GM21737 (cell line): ENCODE results near the gene NDUFS8.
"Not testable (repeated sequence)": the region's sequence is repeated elsewhere in the genome, so short reads cannot be mapped to it uniquely, and the experiment has no call there.

Experiments
- ATAC-seq: cut with Tn5 transposase; IDR thresholded peaks from one replicate; pipeline ENCODE4 v1.9.1; 2021; ENCODE audit warnings: mild to moderate bottlenecking, moderate library complexity; ENCODE audit not compliant: unreplicated experiment

NDUFS8 gene

DNA sequence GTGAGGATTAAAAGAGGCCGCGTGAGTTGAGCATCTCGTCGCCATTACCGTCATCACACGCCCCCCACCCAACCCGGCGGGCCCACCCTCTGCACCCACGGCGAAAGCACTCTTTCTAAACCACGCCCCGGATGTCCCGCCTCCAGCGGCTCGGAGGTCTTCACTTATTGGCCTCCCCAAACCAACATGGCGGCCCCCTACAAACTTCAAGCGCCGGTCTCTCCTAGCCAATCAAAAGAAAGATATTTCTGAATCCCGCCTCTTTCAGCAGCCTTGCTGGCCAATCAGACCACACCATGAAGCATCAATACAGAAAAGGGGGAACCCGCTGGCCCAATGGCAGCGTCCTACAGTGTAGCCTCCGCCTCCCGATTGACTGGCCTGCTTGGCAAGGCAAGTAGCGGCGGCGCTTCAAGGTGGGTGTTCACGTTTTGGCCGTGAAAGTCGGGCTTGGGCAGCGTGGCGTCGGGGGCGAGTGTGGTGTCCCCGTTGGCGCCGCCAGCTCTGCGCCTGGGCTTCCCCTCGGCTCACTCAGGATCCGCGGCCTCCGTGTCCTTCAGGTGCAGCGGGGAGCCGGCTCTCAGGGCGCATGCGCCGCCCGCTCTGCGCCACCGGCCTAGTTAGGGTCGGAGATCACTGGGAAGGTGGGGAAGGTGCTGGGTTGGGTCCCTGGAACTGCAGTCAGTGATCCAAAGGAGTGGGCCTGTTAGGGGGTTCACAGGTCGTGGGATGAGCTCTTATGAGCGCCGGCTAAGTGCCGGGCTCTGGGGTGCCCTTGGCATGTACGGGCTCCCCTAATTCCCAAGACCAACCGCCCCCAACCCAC is at the start of gene NDUFS8:
Gene NDUFS8, plus strand, starts transcription at position 364 of the 826 bp plus-strand sequence. CDS start 1,471 bp downstream, outside the sequence.
- ATAC-seq = peak; percentile 85

DNA sequence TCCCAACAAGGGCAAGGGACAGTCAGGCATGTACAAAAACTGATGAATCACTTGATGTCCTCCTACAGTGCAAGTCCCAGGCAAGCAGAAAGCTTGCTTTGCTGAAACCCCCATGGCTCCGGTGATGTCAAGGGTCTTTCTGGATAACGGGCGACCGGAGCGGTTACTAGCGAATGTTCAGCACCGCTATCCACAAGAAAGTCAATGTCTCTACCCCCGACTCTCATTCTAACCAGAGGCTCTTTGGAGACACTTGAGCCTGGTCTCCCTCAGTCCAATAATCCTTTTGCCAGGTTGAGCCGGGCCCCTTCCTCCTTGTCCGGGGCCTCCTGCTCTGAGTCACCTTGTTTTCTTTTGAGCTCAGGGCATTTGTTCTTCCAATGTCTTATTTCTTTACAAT is 49.3 kb upstream of the NDUFS8 start:
- ATAC-seq = not testable (repeated sequence)

- not testable (repeated sequence) for ATAC-seq
Measured at GRCh38 chr11:67982255-67982857, 48.1 kb upstream of the NDUFS8 start.

- no peak for ATAC-seq
Measured at GRCh38 chr11:67983951-67984350, 46.5 kb upstream of the NDUFS8 start.

DNA sequence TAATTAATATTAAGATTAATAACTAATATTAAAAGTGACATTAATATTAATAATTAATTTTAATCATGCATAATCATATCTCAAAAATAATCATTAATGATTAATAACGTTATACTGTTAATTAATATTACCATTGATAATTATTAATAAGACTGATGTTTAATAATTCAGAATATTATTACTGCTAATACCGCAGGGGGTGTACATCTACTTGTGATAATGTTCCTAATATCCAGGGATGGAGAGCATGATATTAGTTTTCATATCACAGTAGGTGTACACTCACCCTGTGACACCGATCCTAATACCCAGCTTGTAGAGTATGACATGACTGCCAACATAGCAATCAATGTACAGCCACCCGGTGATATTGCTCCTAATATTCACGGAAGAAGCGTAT is 45.2 kb upstream of the NDUFS8 start:
- not testable (repeated sequence) for ATAC-seq

- not testable (repeated sequence) for ATAC-seq
Measured at GRCh38 chr11:67990546-67991346, 39.7 kb upstream of the NDUFS8 start.

- not testable (repeated sequence) for ATAC-seq
Measured at GRCh38 chr11:67991347-67992121, 38.9 kb upstream of the NDUFS8 start.

DNA sequence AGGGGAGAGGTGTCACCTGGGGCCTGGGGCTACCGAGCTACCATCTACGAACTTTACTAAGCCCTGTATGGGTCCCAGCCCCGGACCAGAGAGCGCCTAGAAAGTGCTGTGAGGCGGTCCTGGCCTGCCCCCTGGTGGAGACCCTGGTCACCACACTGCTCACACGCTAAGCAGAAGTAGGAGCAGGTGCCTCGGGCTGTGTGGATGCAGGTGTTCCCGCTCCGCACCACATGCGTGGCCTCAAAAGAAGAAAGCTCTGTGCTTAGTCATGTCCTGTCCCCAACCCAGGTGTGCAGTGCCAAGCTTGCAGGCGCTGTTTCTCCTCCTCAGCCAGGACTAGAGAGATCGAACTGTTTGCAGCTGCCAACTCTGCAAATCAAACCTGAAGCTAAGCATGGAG is 36.7 kb upstream of the NDUFS8 start:
- ATAC-seq = not testable (repeated sequence)

DNA sequence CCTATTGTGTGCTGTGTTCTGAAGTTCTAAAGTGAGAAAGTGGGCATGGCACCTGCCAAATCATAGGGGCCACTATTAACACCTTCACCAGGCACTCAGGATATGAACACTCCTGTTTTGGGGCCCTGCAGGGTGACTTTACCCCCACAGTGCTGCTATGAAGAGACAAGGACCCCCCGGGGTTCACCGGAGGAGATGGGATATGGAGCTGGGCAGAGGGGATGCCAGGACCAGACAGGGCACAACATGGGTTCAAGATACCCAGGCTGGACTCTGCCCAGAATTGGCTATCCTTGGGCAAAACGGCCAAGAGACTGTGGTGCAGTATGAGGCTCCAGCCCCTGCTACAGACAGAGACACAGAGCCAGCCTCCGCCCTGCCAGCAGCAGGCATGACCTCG is 36.1 kb upstream of the NDUFS8 start:
- ATAC-seq = not testable (repeated sequence)

DNA sequence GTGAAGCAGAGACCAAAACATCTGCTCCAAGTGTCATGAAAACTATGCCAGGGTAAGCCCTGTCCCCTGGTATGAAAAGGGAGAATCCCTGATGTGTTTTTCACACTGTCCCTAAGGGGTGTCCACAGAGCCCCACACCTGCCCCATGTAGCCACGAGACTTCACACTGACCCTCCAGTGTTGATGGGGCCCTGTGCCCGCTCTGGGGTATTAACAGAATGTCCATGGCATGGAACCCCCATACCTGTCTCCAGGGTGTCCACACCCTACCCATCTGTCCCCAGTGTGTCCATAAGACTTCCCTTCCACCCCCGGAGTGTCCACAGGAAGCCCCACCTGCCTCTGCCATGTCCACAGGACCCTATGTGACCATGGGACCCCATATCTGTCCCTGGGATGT is 35.4 kb upstream of the NDUFS8 start:
- ATAC-seq = not testable (repeated sequence)

DNA sequence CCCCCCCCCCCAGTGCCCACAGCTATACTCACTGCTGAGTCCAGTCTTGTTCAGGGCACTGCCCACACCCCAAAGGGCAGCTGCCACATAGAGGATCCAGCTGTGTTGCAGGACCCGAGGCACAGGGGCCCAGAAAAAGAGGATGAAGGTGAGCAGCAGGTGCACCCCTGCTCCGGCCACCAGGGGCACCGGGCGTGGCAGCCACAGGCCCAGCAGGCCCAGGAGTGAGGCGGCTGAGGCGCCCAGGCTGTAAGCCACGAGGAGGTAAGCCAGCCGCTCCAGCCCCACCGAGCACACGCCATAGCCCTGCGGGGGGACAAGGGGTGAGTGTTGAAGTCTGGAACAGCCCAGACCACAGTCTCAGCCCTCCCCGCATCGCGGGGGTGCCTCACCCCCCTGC is 34.9 kb upstream of the NDUFS8 start:
- ATAC-seq = not testable (repeated sequence)

DNA sequence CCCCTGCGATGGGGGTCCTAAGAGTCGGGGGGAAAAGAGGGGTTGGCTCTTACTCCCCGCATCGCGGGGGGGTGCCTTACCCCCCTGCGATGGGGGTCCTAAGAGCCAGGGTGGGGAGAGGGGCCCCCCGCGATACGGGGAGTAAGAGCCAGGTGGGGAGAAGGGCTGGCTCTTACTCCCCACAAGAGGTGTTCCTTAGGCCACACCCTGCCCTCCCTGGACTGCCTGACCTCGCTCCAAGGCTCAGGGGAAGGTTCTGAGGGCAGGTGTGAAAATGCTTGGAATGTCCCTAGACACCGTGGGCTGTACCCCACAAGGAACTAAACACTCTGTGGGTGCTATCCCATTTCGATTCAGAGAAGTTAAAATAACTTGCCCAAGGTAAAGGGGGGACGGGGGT is 34.4 kb upstream of the NDUFS8 start:
- ATAC-seq = no peak

DNA sequence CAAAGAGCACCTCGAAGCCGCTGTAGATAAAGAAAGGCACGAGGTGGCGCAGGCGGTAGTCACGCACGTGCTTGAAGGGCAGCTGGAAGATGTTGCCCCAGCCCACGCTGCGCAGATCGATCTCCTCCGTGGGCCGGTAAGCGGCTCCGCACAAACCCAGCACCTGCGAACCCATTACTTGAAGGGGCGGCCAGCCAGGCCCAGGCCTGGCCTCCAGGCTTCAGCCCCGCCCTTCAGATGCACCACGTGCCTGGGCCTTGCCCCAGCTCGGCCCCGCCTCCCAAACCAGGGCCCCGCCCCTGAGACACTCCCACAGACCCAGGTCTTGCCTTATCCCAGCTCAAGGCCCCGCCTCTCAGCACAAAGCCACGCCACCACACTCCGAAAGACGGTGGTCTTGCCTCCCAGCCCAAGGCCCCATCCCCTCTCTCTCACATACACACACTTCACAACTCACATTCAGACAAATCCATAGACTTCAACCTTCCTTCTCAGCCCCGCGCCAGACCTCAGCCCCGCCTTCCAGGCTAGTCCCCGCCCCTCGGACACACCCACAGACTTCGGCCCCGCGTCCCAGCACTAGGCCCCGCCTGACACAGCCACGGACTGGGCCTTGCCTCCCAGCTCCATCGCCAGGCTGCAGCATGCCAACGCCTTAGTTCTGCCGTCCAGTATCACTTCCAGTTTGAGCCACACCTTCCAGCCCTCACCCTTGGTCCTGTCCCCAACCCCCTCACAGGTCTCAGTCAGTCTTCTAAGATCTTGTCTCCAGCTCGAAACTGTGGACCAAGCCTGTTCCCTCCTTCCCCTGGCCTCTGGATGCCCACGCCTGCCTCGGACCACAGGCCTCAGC is 33.6 kb upstream of the NDUFS8 start:
- no peak for ATAC-seq

GRCh38 chr11:67997475-67997921 is 33.0 kb upstream of the NDUFS8 start:
- ATAC-seq = no peak

DNA sequence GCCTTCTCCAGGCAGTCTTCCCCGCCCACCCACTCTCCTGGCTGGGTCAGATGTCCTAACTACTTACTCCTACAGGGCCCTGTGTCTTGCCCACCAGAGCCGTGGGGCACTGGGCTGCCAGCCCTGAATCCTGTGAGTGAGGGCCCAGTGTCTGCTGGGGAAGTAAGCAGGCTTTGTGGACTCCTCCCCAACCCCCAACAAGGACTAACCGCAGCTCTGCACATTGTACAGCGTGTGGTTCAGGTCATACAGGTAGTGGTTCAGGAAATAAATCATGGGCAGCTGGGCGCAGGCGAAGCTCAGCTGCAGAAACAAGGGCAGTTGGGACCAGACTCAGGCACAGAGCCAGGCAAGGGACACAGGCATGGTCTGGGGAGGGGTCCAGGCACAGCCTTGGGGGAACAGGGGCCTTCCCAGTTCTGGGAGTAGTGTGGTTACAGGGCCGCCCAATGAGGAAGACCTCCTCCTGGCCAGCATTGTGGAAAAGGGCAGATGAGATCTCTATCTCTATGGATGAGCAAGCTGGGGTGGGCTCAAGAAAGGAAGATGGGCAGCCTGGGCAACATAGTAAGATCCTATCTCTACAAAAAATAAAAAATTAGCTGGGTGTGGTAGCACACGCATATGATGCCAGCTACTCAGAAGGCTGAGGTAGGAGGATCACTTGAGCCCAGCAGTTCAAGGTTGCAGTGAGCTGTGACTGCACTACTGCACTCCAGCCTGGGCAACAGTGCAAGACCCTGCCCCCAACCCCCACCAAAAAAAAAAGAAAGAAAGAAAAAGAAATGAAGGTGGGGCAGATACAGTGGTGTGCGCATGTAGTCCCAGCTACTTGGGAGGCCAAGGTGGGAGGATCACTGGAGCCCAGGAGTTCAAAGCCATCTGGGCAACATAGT is 32.1 kb upstream of the NDUFS8 start:
- ATAC-seq = no peak

DNA sequence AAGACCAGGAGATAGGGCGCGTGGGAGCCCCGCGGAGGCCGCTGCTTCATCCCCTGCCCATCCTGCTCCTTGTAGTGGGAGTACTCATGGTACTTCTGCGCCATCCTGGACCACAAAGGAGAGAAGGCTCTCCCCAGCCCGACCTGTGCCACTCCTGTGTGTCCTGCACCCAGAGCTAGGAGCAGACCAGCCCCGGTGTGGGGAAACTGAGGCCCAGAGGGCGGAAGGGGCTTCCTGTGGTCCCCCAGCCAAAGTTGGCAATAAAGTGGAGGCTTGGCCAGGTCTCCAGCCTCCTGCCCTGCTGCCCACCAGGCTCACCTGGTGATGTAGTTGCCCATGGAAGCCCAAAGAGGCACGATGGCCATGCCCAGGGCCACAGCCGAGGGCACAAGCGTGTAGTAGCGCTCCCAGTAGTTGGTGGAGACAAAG is 31.3 kb upstream of the NDUFS8 start:
- no peak for ATAC-seq

GRCh38 chr11:67999704-68000103 is 30.8 kb upstream of the NDUFS8 start:
- ATAC-seq = no peak

GRCh38 chr11:68002575-68002937 is 27.9 kb upstream of the NDUFS8 start:
- ATAC-seq = peak; percentile 16
